GM18867 (cell line): ENCODE data around the gene MINDY2.
"Not testable (repeated sequence)": the region's sequence is repeated elsewhere in the genome, so short reads cannot be mapped to it uniquely, and the experiment has no call there.

Experiments
- ATAC-seq: cut with Tn5 transposase; IDR thresholded peaks from one replicate; pipeline ENCODE4 v1.9.1; 2021; ENCODE audit warnings: mild to moderate bottlenecking, moderate library complexity; ENCODE audit not compliant: unreplicated experiment

MINDY2 gene

GRCh38 chr15:58880320-58880719, 109.2 kb downstream of the MINDY2 start:
- no peak for ATAC-seq

GRCh38 chr15:58882243-58882642, 111.1 kb downstream of the MINDY2 start:
- no peak for ATAC-seq

- ATAC-seq = not testable (repeated sequence)
Measured at GRCh38 chr15:58883926-58884325, 112.8 kb downstream of the MINDY2 start.

- ATAC-seq = no peak
Measured at GRCh38 chr15:58886921-58887320, 115.8 kb downstream of the MINDY2 start.

GRCh38 chr15:58889363-58889762, 118.3 kb downstream of the MINDY2 start:
- ATAC-seq = no peak

GRCh38 chr15:58898150-58898680, 127.1 kb downstream of the MINDY2 start:
- no peak for ATAC-seq

GRCh38 chr15:58900631-58901030, 129.5 kb downstream of the MINDY2 start:
- ATAC-seq = no peak

- ATAC-seq = no peak
Measured at GRCh38 chr15:58908550-58909309, 137.6 kb downstream of the MINDY2 start.

- no peak for ATAC-seq
Measured at GRCh38 chr15:58909616-58910015, 138.5 kb downstream of the MINDY2 start.

- no peak for ATAC-seq
Measured at GRCh38 chr15:58910456-58910855, 139.4 kb downstream of the MINDY2 start.
